A673 (cell line): ENCODE data around the gene SFSWAP.
"Not testable (repeated sequence)": the region's sequence is repeated elsewhere in the genome, so short reads cannot be mapped to it uniquely, and the experiment has no call there.

Experiments
- EZH2 ChIP-seq: fragments of 200-600 bp; sonication (generic); IDR thresholded peaks from 2 replicates; pipeline ENCODE4 v1.6.1; 2017; ENCODE audit warnings: borderline replicate concordance, low read depth, mild to moderate bottlenecking, mixed read lengths, antibody characterized with exemption, low read length; ENCODE audit not compliant: poor library complexity, severe bottlenecking
- TF ChIP-seq, protein P1 (sequence below): fragments of 300-800, 200-600 bp; sonication (generic); conservative IDR thresholded peaks from 2 replicates; pipeline ENCODE4 v1.5.1; 2017; ENCODE audit warnings: low read depth, mild to moderate bottlenecking, antibody characterized with exemption, low read length, moderate library complexity, mixed read lengths

DNA sequence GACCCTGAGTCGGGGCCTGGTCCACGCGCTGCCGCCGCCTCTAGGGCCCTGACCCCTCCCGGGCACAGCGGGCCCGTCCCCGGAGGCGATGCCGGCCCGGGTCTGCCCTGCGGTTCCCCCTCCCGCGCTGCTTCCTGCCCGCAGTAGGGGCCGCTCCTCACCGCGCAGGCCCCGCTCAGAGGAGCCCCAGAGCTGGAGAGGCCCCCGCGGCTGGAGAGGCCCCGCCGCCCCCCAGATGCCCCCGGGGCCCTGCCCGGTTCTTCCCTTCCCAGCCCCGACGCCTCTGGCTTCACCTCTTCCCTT lies 49.0 kb upstream of the SFSWAP start:
- TF ChIP-seq, protein P1, sequence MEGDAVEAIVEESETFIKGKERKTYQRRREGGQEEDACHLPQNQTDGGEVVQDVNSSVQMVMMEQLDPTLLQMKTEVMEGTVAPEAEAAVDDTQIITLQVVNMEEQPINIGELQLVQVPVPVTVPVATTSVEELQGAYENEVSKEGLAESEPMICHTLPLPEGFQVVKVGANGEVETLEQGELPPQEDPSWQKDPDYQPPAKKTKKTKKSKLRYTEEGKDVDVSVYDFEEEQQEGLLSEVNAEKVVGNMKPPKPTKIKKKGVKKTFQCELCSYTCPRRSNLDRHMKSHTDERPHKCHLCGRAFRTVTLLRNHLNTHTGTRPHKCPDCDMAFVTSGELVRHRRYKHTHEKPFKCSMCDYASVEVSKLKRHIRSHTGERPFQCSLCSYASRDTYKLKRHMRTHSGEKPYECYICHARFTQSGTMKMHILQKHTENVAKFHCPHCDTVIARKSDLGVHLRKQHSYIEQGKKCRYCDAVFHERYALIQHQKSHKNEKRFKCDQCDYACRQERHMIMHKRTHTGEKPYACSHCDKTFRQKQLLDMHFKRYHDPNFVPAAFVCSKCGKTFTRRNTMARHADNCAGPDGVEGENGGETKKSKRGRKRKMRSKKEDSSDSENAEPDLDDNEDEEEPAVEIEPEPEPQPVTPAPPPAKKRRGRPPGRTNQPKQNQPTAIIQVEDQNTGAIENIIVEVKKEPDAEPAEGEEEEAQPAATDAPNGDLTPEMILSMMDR: not testable (repeated sequence)
- not testable (repeated sequence) for TF ChIP-seq EZH2
